Astrocyte of the spinal cord (primary cell): ENCODE measurements around the gene RPL36A.

ENCODE experiments used
- DNase-seq: peaks from one replicate; pipeline ENCODE4 v3.0.0; 2011; ENCODE audit warnings: low read depth, low spot score
- H3K4me3 ChIP-seq: 2 replicates; pipeline ENCODE4 v1.5.1; 2011; ENCODE audit warnings: low read depth, mild to moderate bottlenecking, low read length, moderate library complexity
- in situ Hi-C: cut with HindIII; loops from 2 replicates; pipeline ENCODE4 v1.10.0; 2017; ENCODE audit warnings: low sequenced_read_pairs
- TF ChIP-seq, protein P1 (sequence below): IDR thresholded peaks from 2 replicates; pipeline ENCODE4 v1.5.1; 2012; ENCODE audit warnings: low read depth, mild to moderate bottlenecking, low read length, inconsistent platforms

Gene RPL36A

DNA sequence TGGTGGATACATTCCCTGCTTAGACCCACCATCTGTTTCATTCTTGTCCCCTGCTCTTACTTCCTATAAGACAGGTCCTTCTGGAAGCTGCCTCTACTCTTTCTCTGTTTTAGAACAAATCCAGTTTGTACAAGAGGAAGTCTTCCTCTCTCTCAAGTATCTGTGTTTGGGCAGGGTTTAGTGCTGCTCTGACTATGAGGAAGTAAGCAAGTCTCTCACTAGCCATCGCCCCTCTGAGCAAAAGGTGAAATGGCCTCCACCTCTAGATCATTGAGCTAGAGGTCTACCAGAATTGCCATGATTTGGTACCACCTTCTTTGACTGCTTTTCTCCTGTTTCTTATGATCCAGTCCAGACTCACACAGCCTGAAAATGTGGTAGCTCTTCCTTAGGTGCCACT lies 13.3 kb upstream of the RPL36A start:
- H3K4me3 ChIP-seq, result no peak overlapping the region
- in situ Hi-C loops, result no loop called here
- TF ChIP-seq, protein P1, sequence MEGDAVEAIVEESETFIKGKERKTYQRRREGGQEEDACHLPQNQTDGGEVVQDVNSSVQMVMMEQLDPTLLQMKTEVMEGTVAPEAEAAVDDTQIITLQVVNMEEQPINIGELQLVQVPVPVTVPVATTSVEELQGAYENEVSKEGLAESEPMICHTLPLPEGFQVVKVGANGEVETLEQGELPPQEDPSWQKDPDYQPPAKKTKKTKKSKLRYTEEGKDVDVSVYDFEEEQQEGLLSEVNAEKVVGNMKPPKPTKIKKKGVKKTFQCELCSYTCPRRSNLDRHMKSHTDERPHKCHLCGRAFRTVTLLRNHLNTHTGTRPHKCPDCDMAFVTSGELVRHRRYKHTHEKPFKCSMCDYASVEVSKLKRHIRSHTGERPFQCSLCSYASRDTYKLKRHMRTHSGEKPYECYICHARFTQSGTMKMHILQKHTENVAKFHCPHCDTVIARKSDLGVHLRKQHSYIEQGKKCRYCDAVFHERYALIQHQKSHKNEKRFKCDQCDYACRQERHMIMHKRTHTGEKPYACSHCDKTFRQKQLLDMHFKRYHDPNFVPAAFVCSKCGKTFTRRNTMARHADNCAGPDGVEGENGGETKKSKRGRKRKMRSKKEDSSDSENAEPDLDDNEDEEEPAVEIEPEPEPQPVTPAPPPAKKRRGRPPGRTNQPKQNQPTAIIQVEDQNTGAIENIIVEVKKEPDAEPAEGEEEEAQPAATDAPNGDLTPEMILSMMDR, result no peak
- no peak for DNase-seq

DNA sequence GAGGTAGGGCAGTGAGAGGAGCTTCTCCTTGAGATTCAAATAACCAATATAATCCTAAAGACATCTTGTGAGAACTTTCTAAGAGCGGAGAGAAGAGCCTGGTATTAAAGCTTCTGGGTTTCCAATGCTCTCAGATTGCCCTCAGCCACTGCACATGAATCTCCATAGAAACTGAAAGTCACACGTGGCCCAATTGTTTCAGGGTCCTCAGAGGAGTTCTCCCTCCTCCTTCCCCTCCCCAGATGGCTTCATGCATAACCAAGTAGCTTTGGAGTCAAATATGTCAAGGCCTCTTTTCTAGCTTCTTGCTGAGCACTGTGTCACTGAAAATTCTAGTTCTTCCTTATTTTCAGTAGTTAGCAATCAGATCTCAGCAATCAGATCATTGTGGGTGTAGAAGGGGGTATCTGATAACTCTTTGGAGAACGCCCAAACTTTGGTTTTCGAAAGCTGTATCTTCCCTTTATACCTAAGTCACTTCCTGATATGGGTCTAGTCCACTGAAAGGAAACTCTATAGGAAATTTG lies 7.1 kb upstream of the RPL36A start:
- no peak overlapping the region for H3K4me3 ChIP-seq
- DNase-seq, result no peak
- in situ Hi-C loops, result no loop called here
- TF ChIP-seq, protein P1, result no peak

DNA sequence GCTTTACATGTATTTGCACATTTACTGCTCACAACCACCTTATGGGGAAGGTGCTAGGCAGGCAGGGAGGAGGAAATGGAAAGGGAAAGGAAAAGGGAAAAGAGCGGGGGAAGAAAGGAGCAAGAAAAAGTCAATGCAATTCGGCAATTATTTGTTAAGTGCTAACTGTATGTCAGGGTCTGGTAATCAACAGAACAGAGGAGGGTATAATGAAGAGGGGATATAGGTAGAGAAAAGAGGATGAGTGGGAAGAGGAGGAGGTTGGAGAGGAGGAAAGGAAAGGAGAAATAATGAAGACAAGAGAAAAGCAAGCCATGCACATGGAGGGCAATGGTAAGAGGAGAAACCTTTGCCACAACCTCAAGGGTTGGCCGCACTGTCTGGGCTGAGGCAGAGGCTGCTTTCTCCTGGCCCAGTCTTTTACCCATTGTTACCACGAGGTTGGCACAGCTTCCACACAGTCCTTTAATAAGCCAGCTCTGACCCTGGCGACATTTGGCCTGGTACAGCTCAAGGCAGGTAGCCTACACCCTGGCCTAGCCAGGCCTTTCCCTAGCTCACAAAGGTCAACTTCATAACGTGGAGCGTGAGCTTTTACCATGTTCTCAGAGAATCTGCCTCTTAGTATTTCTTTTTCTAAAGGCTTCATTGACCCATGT lies 5.7 kb upstream of the RPL36A start:
- TF ChIP-seq, protein P1, result no peak
- no peak overlapping the region for H3K4me3 ChIP-seq

DNA sequence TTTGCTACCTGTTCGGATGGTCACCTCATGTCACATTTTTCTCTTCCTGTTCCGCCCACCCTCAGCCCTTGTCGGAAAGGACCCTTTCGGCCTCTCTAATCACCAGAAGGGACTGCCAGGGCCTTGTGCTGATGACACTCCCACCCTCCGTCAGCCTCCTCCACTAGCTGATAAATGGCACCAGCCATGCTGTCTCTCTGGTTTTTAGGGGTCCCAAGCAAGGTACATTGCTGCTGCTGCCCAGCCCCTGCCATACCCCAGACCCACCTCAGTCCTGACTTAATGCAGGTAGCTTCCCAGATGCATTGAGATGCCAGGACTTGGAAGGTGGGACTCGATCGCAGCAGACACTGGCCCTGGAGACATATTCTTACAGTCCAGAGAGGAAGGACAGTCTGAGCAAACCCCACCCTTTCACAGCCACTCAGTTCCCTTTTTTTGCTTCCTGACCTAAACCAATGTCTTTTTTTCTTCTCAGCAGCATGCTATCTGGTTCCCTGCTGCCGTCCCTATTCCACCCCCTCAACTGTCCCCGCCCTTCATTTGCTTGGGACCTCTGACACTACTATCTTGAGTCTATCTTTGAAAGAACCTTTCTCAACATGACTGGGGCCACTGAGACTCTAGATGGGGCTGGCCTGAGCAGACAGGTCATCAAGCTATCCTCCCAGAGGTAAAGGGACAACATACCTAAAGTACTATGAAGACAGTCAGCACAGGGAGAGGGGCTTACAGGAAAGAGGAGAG lies 4.8 kb upstream of the RPL36A start, which contains the start of gene BTK:
Gene BTK (minus strand): TSS at position 397 of the 747 bp plus-strand sequence. CDS start 10,907 bp downstream, outside the sequence.
- in situ Hi-C loops, result no loop called here
- TF ChIP-seq, protein P1, result no peak
- no peak within 1 kb of the TSS for H3K4me3 ChIP-seq
- no peak for DNase-seq

More for the DNA sequence above, 5.7 kb upstream of the RPL36A start:
- DNase-seq, result no peak
- in situ Hi-C loops, result no loop called here

DNA sequence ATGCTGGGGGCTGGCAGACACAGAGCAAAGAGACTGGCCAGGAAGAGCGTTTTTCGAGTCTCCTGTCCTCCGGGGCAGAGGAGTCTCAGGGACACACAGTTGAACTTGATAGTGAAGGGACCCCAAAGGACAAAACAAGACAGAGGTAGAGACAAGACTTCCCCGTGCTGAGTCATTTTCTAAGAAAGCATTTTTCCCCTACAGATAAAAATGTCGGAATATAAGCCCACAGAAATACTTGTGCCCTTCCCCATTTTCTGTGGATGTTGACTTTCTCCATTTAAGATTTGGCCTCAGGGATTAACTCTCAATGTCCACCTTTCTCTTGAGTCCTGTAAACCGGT lies 4.3 kb upstream of the RPL36A start:
- TF ChIP-seq, protein P1, result no peak
- no peak for DNase-seq
- H3K4me3 ChIP-seq, result no peak overlapping the region
- in situ Hi-C loops, result no loop called here

DNA sequence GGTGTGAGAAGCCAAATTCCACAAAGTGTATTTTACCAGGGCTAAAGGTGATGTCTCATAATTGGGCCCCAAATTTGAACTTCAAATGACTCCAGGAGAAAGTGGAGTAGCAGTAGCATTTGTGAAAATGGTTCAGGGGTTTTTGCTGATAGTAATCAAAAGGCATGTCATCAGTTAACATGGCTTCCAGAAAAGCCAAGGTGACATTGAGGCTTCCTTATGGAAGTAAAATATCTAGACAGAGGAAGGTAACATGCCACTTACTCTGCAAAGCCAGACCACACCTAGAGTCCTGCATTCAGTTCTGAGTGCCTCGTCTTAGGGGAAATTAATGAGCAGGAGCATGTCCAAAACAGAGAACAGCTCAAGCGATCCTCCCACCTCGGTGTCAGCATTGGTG lies 2.2 kb upstream of the RPL36A start:
- in situ Hi-C loops, result no loop called here
- TF ChIP-seq, protein P1, result no peak
- DNase-seq, result no peak
- H3K4me3 ChIP-seq, result no peak overlapping the region
